HS-27A (cell line): ENCODE results near the gene CLEC16A.
"Not testable (repeated sequence)": the region's sequence is repeated elsewhere in the genome, so short reads cannot be mapped to it uniquely, and the experiment has no call there.

ENCODE experiments used
- DNase-seq: peaks from one replicate; pipeline ENCODE4 v3.0.0-alpha.2; 2012; ENCODE audit warnings: low read depth, missing footprints

Gene CLEC16A

DNA sequence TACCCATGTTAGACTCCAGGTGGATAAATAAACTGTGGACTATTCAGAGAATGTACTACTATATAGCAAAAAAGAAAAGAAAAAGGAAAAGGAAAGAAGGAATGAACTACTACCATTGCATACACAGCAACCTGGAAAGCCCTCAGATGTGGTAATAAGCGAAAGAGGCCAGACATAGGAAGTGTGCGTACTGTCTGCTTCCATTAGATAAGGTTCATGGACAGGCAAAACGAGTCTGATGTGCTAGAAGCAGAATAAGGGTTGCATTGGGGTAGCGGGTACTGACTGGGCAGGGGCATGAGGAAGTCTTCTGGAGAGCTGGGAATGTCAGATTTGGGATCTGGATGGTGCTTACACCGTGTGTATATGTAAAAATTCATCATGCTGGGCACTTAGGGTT is 21.8 kb downstream of the CLEC16A start:
- no peak for DNase-seq

DNA sequence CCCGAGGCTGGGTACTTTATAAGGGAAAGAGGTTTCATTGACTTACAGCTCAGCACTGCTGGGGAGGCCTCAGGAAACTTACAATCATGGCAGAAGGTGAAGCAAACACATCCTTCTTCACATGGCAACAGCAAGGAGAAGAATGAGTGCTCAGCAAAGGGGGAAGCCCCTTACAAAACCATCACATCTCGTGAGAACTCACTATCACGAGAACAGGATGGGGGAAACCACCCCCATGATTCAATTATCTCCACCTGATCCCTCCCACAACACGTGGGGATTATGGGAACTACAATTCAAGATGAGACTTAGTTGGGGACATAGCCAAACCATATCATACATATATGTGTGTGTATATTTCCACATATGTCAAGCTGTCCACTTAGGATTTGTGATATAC is 22.2 kb downstream of the CLEC16A start:
- not testable (repeated sequence) for DNase-seq

DNA sequence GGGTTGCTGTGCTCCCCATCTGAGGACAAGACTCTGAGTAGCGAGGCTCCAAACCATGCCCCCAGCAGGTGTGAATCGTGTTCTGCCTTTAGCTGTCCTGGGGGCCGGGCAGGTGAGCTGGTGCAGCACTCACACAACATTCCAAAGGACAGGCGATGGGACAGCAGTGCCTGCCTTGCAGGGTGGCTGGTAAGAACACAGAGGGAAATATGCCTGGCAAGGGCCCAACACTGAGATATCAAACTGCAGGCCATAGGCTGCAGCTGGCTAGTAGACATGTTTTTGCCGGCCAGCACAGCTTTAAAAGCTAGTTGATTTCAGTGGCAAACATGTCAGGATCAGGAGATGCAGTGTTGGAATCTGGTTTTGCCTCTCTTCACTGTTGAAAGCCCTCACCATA is 23.6 kb downstream of the CLEC16A start:
- no peak for DNase-seq

DNA sequence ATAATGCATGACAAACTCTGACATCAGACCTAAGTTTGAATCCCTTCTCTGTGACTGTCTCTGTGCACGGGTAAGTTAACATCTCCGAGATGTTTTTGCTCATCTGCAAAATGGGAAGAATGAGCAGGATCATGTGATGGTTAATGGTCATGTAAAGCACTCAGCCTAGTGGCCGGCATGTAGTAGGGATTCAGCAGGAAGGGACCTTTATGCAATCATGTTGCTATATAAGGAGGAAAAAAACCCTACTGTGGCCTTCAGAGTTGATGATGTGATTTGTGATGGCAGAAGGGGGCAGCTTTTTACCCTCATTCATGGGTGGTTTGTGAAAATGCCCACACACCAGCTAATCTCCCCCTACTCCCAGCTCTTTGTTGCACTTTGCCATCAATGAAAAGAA is 24.1 kb downstream of the CLEC16A start:
- DNase-seq, result no peak

DNA sequence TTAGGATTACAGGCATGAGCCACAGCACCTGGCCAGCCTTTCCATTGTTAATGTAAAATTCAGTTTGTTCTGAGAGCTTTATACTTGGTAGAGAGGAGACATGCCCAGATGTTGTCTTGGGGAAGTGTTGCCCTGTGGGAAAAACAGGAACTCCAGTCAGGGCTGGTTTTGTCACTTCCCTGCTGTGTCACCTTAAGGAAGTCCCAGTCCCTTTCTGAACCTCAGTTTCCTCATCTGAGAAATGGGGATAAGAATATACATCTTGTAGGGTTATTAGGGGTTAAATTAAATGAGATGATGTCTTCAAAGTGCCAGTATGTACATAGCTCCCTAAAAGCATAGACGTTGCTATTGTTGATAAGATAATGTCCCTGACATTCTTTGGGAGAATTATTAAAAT is 25.3 kb downstream of the CLEC16A start:
- DNase-seq, result no peak

DNA sequence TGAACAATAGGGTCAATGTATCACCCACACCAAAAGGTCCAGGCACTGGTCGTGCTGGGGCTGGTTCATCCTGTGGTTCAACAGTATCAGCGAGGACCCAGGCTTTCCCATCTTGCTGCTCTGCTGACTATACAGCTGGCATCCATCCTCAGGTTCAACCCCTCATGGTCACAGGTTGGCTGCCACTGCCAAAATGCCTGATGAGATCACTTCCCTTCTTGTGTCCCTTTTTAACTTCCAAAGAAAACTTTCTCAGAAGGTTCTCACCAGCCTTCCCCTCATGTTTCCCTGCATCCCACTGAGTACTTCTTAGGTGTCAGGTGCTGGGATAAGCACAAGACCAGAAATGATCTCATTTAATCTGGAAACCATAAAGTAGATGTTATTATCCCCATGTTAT is 25.7 kb downstream of the CLEC16A start:
- DNase-seq, result no peak

DNA sequence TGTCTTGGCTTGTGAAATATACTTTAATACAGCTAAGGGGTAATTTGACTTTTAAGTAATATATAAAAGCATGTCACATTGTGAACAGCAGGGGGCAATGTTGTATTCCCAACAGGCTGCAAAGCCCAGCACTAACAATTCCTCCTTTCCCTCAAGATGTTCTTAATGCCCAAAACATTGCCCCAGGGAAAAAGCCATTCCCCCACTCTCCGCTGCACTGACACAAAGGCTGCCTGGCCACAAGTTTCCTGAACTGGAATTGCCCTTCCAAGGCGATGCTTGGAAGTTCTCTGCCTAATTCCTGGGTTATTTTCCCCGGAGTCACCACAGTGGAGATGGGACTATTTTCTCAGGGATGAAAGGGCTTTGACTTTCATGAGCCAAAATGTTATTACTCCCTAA is 27.2 kb downstream of the CLEC16A start:
- DNase-seq, result no peak

DNA sequence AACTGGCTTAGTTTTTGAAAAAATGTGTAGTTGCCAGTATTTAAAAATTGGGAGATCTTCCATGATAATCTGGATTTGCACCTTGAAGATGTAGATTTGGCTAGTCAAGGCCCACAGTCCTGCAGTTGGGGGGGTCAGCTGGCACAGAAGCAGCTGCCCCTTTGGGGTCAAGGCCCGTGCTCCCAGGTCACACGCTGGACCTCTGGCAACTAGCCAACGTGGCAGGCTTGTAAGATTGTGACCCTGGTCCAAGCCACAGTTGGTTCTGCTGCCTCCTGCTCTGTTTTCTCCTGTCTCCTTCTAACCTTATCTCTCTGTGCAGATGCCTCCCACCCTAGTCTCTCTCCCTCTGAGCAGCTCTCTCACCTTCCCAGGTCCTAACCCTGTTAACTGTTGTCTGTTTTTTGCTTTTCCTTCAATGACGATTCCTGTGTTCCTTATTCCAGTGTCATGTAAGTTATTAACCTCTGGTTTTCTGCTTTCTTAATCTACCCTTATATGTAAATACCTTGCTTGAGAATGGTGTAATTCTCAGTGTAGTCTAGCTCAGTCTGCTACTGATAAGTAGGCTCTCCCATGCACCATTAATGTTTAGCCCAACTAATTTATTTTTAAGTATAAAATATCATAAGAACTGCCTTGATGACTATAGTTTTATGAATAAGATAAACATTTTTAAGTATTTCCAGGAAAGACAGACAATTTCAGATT is 27.9 kb downstream of the CLEC16A start:
- no peak for DNase-seq

DNA sequence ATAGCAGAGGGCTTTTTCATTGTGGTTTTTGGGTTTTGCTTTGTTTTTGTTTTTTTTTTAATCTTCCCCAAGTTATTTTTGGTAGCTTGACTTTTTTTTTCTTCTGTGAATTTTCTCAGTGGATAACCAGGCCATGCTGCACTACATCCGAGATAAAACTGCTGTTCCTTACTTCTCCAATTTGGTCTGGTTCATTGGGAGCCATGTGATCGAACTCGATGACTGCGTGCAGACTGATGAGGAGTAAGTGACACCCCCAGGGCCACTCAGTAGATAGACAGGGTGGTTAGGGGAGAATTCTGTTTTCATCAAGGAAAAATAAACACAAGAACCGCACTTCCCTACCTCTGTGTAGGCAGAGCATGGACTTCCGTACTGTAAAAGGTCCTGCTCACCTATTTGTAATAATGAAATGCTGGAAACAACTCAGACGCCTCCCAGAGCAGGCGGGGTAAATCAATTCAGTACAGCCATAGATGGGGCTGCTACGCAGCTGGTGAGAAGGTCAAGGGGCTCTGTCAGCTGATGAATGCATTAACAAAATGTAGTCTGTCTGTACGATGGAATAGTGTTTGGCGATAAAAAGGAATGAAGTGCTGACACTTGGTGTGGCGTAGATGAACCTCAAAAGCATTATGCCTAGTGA is 28.6 kb downstream of the CLEC16A start:
- no peak for DNase-seq

DNA sequence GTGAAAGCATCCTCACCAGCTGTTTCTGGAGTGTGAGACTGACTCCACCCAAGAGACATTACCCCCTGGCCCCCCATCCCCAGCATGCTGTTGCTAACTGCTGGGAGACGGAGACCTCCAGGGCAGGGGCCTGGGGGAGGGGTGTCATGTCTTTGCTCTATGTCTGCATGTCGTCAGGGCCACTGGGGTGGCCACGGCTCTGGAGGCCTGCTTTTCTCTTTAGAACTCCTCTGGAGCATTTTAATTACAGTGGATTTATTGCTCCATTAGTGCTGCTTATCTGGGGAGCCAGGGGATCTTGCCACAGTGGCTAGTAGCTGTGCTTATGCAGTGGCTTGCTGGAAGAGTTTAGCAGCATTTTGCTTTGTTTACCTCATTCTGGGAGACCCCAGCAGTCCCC is 32.3 kb downstream of the CLEC16A start:
- DNase-seq, result no peak

DNA sequence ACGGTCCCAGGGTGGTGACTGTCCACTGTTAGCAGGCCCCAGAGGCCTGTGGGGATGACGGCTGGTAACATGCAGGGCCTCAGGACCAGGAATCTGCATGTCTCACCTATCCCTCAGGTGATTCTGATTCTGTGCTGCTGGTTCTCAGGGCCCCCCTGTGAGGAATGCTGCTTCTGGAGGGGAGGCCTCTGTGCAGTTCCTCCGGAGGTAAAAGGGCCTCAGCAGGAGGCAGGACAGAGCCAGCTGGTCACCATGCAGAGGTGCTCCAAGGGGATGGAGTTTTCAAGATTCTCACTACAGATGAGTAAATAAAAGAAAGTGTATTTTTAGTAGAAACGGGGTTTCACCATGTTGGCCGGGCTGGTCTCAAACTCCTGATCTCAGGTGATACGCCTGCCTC is 33.8 kb downstream of the CLEC16A start:
- no peak for DNase-seq

DNA sequence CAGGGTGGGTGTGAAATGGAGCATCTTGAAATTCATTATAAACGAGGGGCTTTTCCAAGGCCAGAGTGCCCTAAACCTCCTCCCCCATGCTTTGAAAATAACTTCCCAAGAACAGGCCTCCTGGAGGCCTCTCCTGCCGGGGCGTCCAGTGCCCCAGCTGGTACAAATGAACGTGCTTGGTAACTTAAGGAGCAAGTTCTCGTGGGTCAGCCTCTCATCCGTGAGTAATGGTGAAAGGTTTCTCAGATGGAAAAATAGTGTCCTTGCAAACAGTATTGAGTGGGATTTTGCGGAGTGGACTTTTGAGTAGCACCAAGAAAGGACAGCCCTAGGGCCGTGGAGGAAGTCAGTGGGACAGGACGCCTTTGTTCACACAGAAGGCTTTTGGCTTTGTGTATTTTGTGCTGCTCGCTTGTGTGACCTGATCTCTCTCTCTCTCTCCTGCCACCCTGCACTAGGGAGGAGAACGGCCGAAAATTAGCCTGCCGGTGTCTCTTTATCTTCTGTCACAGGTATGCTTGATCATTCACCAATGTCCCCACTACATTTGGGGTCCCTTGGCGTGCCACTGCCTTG is 34.6 kb downstream of the CLEC16A start:
- DNase-seq, result no peak

DNA sequence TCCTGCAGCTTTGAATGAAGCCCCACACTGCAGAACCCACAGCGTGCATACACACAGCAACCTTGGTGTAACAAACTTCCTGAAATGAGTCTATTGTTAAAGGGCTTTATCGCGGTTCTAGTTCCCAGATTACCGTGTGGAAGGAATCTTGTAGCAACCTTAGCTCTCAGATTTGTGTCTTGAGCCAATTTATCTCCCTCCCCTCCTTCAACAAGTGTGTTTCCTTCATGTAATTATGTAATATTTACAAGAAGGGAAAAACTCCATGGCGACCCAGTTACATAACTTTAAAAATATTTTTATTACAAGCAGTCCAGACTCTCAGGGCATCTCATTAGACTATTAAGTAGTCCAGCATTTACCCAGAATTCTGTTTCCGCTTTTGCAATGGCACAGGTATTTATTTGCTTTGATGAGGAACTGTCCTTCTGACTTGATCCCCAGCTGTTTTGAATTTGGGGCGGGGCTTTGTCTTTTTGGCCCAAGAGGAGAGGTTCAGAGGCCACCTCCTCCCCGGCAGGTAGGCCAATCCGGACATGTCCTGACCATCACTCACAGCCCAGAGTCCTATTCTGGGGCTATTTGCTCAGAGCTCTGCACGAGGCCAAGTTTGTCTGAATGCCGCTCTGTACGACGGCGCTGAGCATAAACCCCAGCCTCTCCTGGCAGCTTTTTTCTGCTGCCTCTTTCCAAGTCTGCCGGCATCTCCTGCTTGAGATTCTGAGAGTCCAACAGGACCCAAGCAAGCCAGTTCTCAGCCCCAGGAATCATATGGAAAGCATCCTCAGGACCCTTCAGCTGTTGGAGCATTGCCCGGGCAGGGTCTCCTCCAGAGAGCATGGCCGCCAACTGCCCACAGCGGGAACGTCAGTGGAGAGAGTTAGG is 35.6 kb downstream of the CLEC16A start:
- no peak for DNase-seq

DNA sequence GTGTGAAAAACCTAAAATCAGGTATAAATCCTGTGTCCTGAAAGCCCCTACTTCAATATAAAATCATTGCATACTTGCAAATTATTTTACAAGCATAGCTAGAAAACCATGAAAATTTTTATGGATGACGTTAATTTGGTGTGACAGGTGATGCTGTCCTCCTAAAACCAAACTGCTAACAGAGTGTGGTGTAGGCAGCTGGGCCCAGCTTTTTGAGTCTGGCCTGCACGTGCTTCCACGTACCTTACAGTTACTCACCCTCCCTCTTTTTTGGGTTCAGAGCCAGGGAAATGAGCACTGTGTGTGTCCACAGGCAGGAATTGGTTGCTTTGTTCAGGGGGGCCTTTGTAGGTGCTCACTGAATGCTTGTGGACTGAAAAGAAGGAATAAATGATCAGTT is 36.4 kb downstream of the CLEC16A start:
- no peak for DNase-seq

DNA sequence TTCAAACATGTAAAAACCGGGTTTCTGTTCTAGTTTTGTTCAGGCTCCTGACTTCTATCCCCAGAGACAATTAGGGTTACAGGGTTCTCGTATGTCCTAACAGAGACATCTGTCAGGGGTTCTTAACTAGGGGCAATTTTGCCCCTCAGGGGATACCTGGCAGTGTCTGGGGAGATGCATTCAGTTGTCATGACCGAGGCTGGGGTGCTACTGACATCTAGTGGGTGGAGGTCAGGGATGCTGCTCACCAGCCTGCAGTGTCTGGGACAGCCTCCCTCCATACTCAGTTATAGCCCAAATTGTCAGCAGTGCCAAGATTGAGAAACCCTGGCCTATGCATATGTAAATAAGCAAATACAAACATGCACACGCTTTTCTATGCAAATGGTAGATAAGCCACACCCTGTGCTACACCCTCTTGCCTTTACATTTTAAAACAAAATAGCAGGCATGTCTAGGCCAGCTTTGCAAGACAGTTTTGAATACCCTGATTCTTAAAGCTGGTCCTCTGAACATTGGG is 37.4 kb downstream of the CLEC16A start:
- DNase-seq, result no peak

DNA sequence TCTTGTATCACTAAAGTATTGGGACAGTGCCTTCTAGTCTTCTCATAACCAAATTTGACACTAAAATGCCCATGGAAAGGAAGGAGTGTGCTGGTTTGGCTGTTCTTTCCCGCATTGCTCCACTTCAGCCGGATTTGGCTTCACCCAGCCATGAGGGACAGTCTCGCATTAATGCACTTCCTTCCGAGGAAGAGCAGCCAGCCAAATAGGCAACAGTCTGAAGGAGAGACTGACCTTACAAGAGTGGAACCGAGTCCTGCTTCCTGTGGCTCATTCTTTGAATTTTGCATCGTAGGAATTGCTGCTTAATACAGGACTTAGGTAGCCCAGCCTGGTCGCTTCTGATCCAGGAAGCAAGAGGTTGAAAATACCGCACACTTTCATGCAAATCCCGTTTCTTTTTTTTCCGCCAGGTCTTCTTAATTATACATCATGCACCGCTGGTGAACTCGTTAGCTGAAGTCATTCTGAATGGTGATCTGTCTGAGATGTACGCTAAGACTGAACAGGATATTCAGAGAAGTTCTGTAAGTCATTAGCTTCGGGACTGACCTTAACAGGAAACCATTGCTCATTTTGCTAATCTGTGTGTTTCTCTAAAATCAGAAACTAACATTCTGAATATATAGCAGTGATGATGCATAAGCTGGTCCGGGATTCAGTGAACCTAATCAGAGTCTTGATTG is 38.2 kb downstream of the CLEC16A start:
- no peak for DNase-seq

DNA sequence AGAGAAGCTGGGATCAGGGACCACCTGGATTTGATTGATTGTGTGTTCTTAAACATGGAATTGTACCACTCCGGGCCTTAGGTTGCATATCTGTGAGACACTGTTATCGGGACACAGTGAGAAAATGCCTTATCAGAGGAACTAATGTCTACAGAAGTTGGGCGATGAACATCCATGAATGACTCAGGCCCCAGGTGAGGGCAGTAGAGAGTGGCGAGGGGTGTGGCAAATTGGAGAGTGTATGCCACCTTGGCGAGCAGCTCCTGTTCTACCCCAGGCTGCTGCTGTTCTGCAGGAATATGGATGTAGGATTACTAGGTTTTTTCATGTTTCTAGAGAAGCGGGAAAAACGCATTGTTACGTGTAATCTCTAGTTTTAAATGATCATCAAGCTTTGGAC is 38.8 kb downstream of the CLEC16A start:
- DNase-seq, result no peak

DNA sequence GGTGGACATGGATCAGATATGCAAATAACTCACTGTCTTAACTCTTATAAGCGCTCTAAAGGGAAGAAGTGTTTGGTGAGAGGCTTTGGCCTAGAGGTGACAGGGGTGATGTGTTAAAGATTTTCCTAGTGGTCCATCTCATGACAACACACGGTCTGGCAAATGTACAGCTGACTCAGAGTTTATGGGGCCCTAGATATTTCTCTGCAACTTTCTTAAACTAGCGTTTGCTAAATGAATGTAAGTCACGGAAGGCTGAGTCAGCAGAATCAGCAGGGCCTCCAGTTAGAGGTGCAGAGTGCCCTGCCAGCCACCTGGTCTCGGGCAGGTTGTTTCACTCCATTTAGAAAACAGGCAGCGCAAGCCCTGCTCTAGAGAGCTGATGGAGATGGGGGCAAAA is 40.1 kb downstream of the CLEC16A start:
- DNase-seq, result no peak

DNA sequence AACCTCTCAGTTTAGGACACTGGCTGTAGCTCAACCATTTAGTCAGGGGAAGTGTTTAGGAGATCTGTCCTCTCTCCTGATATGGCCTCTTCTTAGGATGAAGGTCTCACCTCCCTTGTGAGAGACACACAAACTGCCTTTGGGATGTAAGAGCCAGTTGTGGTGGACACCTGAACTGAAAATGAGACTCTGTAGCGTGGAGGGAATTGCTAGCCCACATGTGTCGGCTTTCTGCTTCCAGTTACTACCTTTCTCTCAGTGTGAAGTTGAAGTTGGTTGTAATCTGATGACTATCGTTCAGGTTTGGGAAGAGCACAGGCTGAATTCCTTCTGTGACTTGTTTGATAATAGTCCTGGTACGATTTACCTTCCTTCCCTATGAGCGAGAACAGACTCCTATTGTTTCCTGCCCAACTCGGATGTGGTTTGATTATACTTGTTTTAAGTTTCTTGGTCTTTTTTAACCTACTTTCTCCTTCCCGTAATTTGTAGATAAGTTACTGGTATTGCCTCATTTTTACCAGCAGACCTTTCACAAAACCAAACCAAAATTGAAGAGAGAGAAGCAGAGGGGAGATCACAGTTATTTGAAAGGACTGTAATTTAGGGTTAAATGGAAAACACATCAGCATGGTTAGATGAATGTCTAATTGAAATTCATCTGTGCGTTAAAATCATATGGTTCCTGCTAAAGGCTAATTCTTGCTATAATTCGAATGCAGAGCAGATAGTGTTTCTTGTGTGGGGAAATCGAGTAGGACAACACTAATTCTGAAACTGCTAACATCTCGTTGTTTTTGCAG is 43.2 kb downstream of the CLEC16A start:
- no peak for DNase-seq

DNA sequence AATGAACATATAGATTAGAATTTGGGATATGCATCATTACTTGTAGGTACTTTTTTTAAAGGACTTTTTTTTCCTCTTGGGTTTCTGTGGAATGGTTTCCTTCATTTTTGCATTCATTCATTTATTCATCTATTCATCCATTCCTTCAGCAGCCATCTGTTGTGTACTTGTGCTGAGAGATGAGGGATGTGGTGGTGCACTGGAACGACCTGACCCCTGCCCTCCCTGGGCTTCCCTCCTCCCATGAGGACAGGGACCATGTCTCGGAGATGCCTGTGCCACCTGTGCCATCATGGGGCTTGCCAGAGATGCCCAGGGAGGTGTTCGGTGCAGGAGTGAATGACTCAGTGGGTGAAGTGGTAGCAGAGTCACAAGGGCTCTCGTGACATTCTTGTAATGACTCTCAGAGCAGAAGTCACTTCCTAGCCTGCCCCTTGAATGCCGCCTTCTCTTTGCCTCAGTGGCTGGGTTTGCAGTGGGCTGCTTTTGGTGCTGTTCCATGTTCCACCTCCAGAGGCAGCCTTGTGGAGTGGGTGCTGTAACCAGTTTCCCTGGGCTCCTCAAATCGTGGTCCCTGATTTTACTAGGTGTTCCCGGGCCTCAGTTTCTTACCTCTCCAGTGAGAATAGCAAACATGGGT is 43.9 kb downstream of the CLEC16A start:
- DNase-seq, result no peak

DNA sequence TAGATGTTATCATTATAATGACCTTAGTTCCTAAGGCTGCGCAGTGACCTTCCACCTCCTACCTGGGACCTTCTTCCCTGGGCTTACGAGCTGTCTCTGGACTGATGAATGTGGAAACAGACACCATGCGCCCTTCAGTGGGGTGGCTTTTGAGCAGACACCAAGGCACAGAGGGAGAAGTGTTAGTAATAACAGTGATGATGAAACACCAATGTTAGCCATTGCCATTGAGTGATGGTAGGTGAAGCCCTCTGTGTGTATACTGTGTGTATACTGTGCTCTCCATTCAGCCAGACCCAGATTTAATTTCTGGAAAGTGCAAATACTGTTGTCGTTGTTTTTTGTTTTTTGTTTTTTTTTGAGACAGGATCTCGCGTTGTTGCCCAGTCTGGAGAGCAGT is 44.5 kb downstream of the CLEC16A start:
- DNase-seq, result no peak
